HepG2 (cell line): ENCODE data around the gene PYCR2.

Source experiments
- FOXP4 ChIP-seq: sonication (generic); formaldehyde crosslinking; IDR thresholded peaks from 2 replicates; pipeline ENCODE4 v1.4.0; 2020; ENCODE audit warnings: missing genetic modification reagents
- THRA ChIP-seq: sonication (generic); formaldehyde crosslinking; IDR thresholded peaks from 2 replicates; pipeline ENCODE4 v1.4.0; 2020; ENCODE audit warnings: missing genetic modification reagents, borderline replicate concordance

- TF ChIP-seq THRA (CRISPR knock-in tag) (no peak), FOXP4 (no peak)
Measured at GRCh38 chr1:225888898-225889601, 35.0 kb downstream of the PYCR2 start, which contains the start of gene LEFTY1.
